ENCODE data around the gene TREML1.

The TREML1 gene

GRCh38 chr6:41177695-41178094 lies 23.5 kb upstream of the TREML1 start:
- no peak for DNase-seq (ENCODE audit: low read depth)

GRCh38 chr6:41177287-41177686 lies 23.1 kb upstream of the TREML1 start:
- DNase-seq (ENCODE audit: low read depth) = no peak

GRCh38 chr6:41176189-41176588 lies 22.0 kb upstream of the TREML1 start:
- DNase-seq (ENCODE audit: low read depth) = no peak

- no peak for DNase-seq (ENCODE audit: low read depth)
Observed at GRCh38 chr6:41175084-41175483, 20.9 kb upstream of the TREML1 start.

GRCh38 chr6:41174610-41175009 lies 20.5 kb upstream of the TREML1 start:
- no peak for DNase-seq (ENCODE audit: low read depth)

- no peak for DNase-seq (ENCODE audit: low read depth)
Observed at GRCh38 chr6:41171908-41172307, 17.8 kb upstream of the TREML1 start.

- no peak for DNase-seq (ENCODE audit: low read depth)
Observed at GRCh38 chr6:41170547-41171160, 16.5 kb upstream of the TREML1 start.

- no peak for DNase-seq (ENCODE audit: low read depth)
Observed at GRCh38 chr6:41167173-41167963, 13.2 kb upstream of the TREML1 start.

GRCh38 chr6:41164551-41165120 lies 10.5 kb upstream of the TREML1 start:
- DNase-seq (ENCODE audit: low read depth) = no peak

- no peak for DNase-seq (ENCODE audit: low read depth)
Observed at GRCh38 chr6:41163419-41163717, 9.2 kb upstream of the TREML1 start.

- no peak for DNase-seq (ENCODE audit: low read depth)
Observed at GRCh38 chr6:41162687-41163418, 8.7 kb upstream of the TREML1 start, which contains the start of gene TREM2. Gene TREM2, minus strand, starts transcription at chr6:41163116. Its CDS starts 34 bp downstream, at chr6:41163082.

- DNase-seq (ENCODE audit: low read depth) = no peak
Observed at GRCh38 chr6:41161851-41162552, 7.9 kb upstream of the TREML1 start.

- DNase-seq (ENCODE audit: low read depth) = no peak
Observed at GRCh38 chr6:41161380-41161779, 7.2 kb upstream of the TREML1 start.

- DNase-seq (ENCODE audit: low read depth) = no peak
Observed at GRCh38 chr6:41160933-41161332, 6.8 kb upstream of the TREML1 start.

GRCh38 chr6:41159415-41160082 lies 5.4 kb upstream of the TREML1 start:
- no peak for DNase-seq (ENCODE audit: low read depth)

GRCh38 chr6:41157323-41157722 lies 3.2 kb upstream of the TREML1 start:
- DNase-seq (ENCODE audit: low read depth) = no peak

GRCh38 chr6:41156771-41157170 lies 2.6 kb upstream of the TREML1 start:
- DNase-seq (ENCODE audit: low read depth) = no peak

GRCh38 chr6:41156001-41156400 lies 1.9 kb upstream of the TREML1 start:
- DNase-seq (ENCODE audit: low read depth) = no peak

- no peak for DNase-seq (ENCODE audit: low read depth)
Observed at GRCh38 chr6:41155132-41155805, 1.1 kb upstream of the TREML1 start.

GRCh38 chr6:41153451-41153850 lies 696 bp downstream of the TREML1 start:
- no peak for DNase-seq (ENCODE audit: low read depth)

GRCh38 chr6:41150671-41151070 lies 3.5 kb downstream of the TREML1 start:
- no peak for DNase-seq (ENCODE audit: low read depth)

Measured in HS-5 (cell line).